Measurements from ENCODE around the gene ZNF205.

The ZNF205 gene

DNA sequence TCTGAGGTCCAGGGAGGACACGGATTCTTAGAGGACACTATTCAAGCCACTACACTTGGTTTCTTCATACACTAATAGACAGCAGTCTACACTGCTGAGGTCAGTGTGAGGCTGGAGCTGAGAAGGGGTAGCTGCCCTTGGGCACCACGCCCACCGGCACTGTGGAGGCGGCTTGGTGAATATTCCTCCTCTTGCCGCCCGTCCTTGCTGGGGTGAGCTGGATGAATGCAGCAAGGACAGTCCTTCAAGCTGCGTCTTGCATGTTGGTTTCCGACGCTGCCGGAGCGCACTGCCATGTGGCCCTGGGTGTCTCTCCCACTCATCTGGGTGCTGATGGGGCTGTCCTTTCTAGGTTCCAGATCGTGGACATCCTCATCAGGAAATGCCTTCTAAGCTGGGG is 2.6 kb downstream of the ZNF205 start:
- Histone ChIP-seq H3K4me1 (peaks cover 8% of the 10 kb centered on the region), H3K4me3 (ENCODE audit: low read depth, low read length) (no peak overlapping the region), H3K9me3 (ENCODE audit: control insufficient read depth, low read length) (no peaks in the 10 kb centered on the region), H3K79me2 (no peaks in the 10 kb centered on the region), H3K4me2 (ENCODE audit: low read length) (no peak overlapping the region), H3K36me3 (ENCODE audit: control insufficient read depth, insufficient read depth, low read length) (no peaks in the 10 kb centered on the region), H3K27ac (no peak overlapping the region), H3K9ac (no peak overlapping the region), H3K27me3 (ENCODE audit: control insufficient read depth, insufficient read depth, low read length) (no peaks in the 10 kb centered on the region), H2AFZ (no peak overlapping the region)
- TF ChIP-seq, protein P1, sequence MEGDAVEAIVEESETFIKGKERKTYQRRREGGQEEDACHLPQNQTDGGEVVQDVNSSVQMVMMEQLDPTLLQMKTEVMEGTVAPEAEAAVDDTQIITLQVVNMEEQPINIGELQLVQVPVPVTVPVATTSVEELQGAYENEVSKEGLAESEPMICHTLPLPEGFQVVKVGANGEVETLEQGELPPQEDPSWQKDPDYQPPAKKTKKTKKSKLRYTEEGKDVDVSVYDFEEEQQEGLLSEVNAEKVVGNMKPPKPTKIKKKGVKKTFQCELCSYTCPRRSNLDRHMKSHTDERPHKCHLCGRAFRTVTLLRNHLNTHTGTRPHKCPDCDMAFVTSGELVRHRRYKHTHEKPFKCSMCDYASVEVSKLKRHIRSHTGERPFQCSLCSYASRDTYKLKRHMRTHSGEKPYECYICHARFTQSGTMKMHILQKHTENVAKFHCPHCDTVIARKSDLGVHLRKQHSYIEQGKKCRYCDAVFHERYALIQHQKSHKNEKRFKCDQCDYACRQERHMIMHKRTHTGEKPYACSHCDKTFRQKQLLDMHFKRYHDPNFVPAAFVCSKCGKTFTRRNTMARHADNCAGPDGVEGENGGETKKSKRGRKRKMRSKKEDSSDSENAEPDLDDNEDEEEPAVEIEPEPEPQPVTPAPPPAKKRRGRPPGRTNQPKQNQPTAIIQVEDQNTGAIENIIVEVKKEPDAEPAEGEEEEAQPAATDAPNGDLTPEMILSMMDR (IDR thresholded peaks at IDR 0.05) = no peak

DNA sequence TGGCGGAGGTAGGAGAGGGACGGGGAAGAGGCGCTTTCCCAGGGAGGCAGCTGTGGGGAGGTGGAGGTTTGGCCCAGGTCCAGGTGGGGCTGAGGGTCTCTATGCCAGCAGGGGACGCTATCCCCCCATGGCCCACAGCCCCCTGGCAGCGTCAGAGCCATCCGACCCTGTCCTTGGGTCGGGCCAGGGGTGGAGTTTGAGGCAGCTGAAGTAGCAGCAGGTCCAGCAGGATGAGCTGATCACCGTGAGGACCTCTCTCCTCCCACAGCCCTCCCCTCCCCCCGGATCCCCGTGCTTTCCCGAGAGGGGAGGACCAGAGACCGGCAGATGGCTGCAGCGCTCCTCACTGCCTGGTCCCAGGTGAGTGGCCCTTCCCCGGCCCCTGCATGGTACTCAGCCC is 3.2 kb downstream of the ZNF205 start:
- Histone ChIP-seq H3K9ac (no peak overlapping the region), H3K79me2 (no peaks in the 10 kb centered on the region), H3K4me3 (ENCODE audit: low read depth, low read length) (no peak overlapping the region), H3K27ac (no peak overlapping the region), H3K9me3 (ENCODE audit: control insufficient read depth, low read length) (no peaks in the 10 kb centered on the region), H3K36me3 (ENCODE audit: control insufficient read depth, insufficient read depth, low read length) (no peaks in the 10 kb centered on the region), H3K27me3 (ENCODE audit: control insufficient read depth, insufficient read depth, low read length) (no peaks in the 10 kb centered on the region), H2AFZ (no peak overlapping the region), H3K4me1 (peaks cover 8% of the 10 kb centered on the region), H3K4me2 (ENCODE audit: low read length) (no peak overlapping the region)
- TF ChIP-seq, protein P1 (IDR thresholded peaks at IDR 0.05) = no peak

- H2AFZ ChIP-seq = no peak overlapping the region
- H3K36me3 ChIP-seq (ENCODE audit: control insufficient read depth, insufficient read depth, low read length) = no peaks in the 10 kb centered on the region
- H3K79me2 ChIP-seq = no peaks in the 10 kb centered on the region
- H3K4me3 ChIP-seq (ENCODE audit: low read depth, low read length) = no peak overlapping the region
- H3K4me1 ChIP-seq = peaks cover 2% of the 10 kb centered on the region
- no peaks in the 10 kb centered on the region for H3K27me3 ChIP-seq (ENCODE audit: control insufficient read depth, insufficient read depth, low read length)
- no peak overlapping the region for H3K9ac ChIP-seq
- TF ChIP-seq, protein P1 (IDR thresholded peaks at IDR 0.05) = no peak
- no peak overlapping the region for H3K27ac ChIP-seq
- no peaks in the 10 kb centered on the region for H3K9me3 ChIP-seq (ENCODE audit: control insufficient read depth, low read length)
- no peak overlapping the region for H3K4me2 ChIP-seq (ENCODE audit: low read length)
Observed at GRCh38 chr16:3118204-3118790, 5.9 kb downstream of the ZNF205 start.

DNA sequence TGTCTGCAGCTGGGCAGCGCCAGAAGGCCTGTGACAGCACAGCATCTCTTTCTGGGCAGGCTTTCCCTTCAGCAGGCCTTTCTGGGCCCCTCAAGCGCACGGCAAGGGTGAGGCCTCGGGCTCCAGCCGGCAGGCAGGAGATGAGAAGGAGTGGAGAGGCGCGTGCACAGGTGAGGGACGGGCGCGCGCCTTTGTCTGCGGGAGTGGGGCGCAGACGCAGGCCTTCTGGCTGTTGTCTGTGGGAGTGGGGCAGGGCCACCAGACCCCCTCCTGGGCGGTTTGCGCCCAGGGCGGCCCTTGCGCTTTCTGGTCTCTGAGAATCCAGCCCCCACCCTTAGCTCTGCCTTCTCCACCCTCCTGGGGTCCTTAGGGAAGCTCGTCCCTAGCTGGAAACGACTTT is 6.5 kb downstream of the ZNF205 start:
- H2AFZ ChIP-seq = no peak overlapping the region
- H3K27ac ChIP-seq = no peak overlapping the region
- H3K9ac ChIP-seq = no peak overlapping the region
- TF ChIP-seq, protein P1 (IDR thresholded peaks at IDR 0.05) = no peak
- H3K4me3 ChIP-seq (ENCODE audit: low read depth, low read length) = no peak overlapping the region
- H3K79me2 ChIP-seq = no peaks in the 10 kb centered on the region
- H3K4me2 ChIP-seq (ENCODE audit: low read length) = no peak overlapping the region
- H3K36me3 ChIP-seq (ENCODE audit: control insufficient read depth, insufficient read depth, low read length) = no peaks in the 10 kb centered on the region
- H3K9me3 ChIP-seq (ENCODE audit: control insufficient read depth, low read length) = no peaks in the 10 kb centered on the region
- no peaks in the 10 kb centered on the region for H3K4me1 ChIP-seq
- no peaks in the 10 kb centered on the region for H3K27me3 ChIP-seq (ENCODE audit: control insufficient read depth, insufficient read depth, low read length)

DNA sequence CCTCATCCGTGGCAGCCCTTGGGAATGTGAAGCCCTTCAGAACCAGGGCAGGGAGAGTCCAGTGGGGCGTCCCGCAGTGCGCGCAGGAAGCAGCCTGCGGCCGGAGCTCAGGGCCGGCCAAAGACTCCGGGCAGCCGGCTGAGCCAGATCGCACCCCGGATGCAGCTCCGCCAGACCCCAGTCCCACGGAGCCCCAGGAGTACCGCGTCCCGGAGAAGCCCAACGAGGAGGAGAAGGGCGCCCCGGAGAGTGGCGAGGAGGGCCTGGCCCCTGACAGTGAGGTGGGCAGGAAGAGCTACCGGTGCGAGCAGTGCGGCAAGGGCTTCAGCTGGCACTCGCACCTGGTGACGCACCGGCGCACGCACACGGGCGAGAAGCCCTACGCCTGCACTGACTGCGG is 6.9 kb downstream of the ZNF205 start:
- TF ChIP-seq, protein P1 (IDR thresholded peaks at IDR 0.05) = no peak
- no peak overlapping the region for H2AFZ ChIP-seq
- no peaks in the 10 kb centered on the region for H3K27me3 ChIP-seq (ENCODE audit: control insufficient read depth, insufficient read depth, low read length)
- no peak overlapping the region for H3K9ac ChIP-seq
- no peak overlapping the region for H3K4me3 ChIP-seq (ENCODE audit: low read depth, low read length)
- H3K9me3 ChIP-seq (ENCODE audit: control insufficient read depth, low read length) = no peaks in the 10 kb centered on the region
- H3K79me2 ChIP-seq = no peaks in the 10 kb centered on the region
- H3K27ac ChIP-seq = no peak overlapping the region
- no peak overlapping the region for H3K4me2 ChIP-seq (ENCODE audit: low read length)
- H3K4me1 ChIP-seq = no peaks in the 10 kb centered on the region
- H3K36me3 ChIP-seq (ENCODE audit: control insufficient read depth, insufficient read depth, low read length) = no peaks in the 10 kb centered on the region

All from parathyroid adenoma (tissue), 2 donors.